Neuron (in vitro differentiated cells): ENCODE data around the gene KCNJ16.

Source experiments
- H2AFZ ChIP-seq: one replicate; pipeline ENCODE4 v1.6.1; 2013; ENCODE audit warnings: low read depth, mild to moderate bottlenecking, inconsistent platforms, low read length, moderate library complexity
- H3K27me3 ChIP-seq: one replicate; pipeline ENCODE4 v1.6.1; 2013; ENCODE audit warnings: low read length; ENCODE audit not compliant: insufficient read depth
- H3K36me3 ChIP-seq: one replicate; pipeline ENCODE4 v1.6.1; 2013; ENCODE audit warnings: low read length; ENCODE audit not compliant: insufficient read depth
- H3K4me1 ChIP-seq: one replicate; pipeline ENCODE4 v1.6.1; 2013; ENCODE audit warnings: low read length; ENCODE audit not compliant: insufficient read depth
- H3K4me3 ChIP-seq: 2 replicates; pipeline ENCODE4 v1.5.1; 2013; ENCODE audit warnings: mild to moderate bottlenecking, low read length, moderate library complexity
- H3K9me3 ChIP-seq: one replicate; pipeline ENCODE4 v1.6.1; 2013; ENCODE audit warnings: low read length

KCNJ16 gene

GRCh38 chr17:70073310-70073709 lies 1.7 kb upstream of the KCNJ16 start:
- Histone ChIP-seq H3K36me3 (no peaks in the 10 kb centered on the region), H3K27me3 (no peaks in the 10 kb centered on the region), H3K9me3 (no peaks in the 10 kb centered on the region), H3K4me1 (no peaks in the 10 kb centered on the region), H2AFZ (no peak overlapping the region), H3K4me3 (no peak overlapping the region)

DNA sequence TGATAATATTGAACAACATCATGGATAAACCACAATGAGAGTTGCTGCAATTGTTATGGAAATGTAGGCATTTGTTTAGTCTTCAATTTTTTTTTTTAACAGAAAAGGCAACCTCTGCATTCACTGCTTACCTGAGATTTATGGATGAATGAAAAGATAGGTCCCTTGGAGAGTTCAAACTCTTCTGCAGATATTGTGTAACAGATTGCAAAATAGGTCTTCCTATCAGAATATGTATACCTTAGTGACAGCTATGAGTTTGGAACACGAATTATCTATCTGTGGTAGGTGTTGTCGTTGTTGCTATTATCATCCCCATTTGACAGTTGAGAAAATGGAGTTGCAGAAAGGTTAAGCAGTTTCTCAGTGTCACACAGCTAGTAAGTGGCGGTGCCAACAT lies 1.2 kb upstream of the KCNJ16 start:
- Histone ChIP-seq H2AFZ (no peak overlapping the region), H3K9me3 (no peaks in the 10 kb centered on the region), H3K36me3 (no peaks in the 10 kb centered on the region), H3K4me1 (no peaks in the 10 kb centered on the region), H3K4me3 (no peak overlapping the region), H3K27me3 (no peaks in the 10 kb centered on the region)

DNA sequence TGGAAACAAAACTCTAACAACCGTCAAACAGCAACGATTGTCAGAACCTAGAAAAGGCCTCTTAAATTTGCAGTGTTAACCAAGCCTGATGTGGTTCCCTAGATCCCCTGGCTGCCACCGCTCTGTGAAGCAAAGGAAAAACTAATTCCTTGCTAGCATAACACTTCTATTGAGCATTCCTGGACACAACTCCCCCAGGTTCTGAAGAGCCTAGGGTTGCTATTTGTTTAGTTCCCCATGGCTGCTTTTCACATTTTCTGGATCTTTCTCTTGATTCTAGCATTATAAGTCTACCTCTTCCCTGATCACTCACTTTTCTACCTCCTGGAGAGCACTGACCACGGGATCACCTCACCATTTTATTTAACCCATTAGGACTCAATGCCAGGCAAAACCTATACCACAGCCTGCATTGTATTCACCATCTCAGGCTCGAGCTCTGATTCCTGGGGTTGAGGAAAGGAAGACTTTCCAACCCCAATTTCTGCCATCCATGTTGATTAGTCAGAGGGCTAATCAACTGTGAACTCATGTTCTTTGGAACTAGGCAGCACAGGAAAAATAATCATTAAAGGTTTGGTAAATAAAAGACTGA lies 692 bp upstream of the KCNJ16 start:
- Histone ChIP-seq H2AFZ (no peak overlapping the region), H3K9me3 (no peaks in the 10 kb centered on the region)

GRCh38 chr17:70076189-70076588 lies 1.2 kb downstream of the KCNJ16 start:
- no peak overlapping the region for H3K4me3 ChIP-seq
- H3K27me3 ChIP-seq: no peaks in the 10 kb centered on the region
- H3K9me3 ChIP-seq: no peaks in the 10 kb centered on the region
- no peaks in the 10 kb centered on the region for H3K4me1 ChIP-seq
- H2AFZ ChIP-seq: no peak overlapping the region
- no peaks in the 10 kb centered on the region for H3K36me3 ChIP-seq

More for the DNA sequence above, 692 bp upstream of the KCNJ16 start:
- H3K27me3 ChIP-seq: no peaks in the 10 kb centered on the region
- no peaks in the 10 kb centered on the region for H3K4me1 ChIP-seq
- no peaks in the 10 kb centered on the region for H3K36me3 ChIP-seq
- no peak overlapping the region for H3K4me3 ChIP-seq

DNA sequence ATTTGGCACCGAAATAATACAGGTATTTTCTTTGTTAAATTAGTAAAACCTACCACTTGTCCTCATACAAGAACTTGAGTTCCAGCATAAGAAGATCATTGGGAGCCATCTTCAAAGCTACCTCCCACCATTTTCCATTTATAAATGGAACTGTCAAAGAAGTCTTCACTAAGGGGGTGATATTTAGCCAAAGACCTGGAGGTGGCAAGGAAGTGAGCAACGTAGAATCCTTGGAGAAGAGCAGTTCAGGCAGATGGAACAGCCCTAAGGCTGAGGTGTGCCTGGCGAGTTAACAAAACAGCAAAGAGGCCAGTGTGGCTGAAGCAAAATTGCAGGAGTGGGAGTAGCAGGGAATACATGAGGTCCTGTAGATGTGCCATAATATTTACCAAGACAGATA lies 1.8 kb downstream of the KCNJ16 start:
- no peak overlapping the region for H3K4me3 ChIP-seq
- H2AFZ ChIP-seq: no peak overlapping the region
- no peaks in the 10 kb centered on the region for H3K36me3 ChIP-seq
- no peaks in the 10 kb centered on the region for H3K9me3 ChIP-seq
- no peaks in the 10 kb centered on the region for H3K4me1 ChIP-seq
- no peaks in the 10 kb centered on the region for H3K27me3 ChIP-seq

DNA sequence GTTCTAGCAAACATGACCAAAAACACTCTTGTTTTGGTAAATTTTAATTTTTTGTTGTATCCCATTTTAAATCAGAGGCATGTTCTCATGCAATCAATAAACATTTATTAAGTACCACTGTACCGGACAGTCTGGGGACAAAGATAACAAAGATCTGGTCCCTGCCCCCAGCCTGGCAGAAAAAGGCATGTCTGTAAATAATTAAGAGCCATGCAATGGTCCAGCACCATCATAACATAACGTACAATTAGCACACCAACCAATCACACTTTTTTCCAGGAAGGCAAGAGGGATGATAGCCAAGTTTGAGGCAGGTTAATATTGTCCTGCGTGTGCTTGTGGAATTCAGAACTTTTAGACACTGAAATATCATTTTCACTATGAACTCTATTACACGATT lies 3.5 kb downstream of the KCNJ16 start:
- no peak overlapping the region for H2AFZ ChIP-seq
- no peaks in the 10 kb centered on the region for H3K4me1 ChIP-seq
- H3K4me3 ChIP-seq: no peak overlapping the region
- H3K36me3 ChIP-seq: no peaks in the 10 kb centered on the region
- H3K27me3 ChIP-seq: no peaks in the 10 kb centered on the region
- no peaks in the 10 kb centered on the region for H3K9me3 ChIP-seq

DNA sequence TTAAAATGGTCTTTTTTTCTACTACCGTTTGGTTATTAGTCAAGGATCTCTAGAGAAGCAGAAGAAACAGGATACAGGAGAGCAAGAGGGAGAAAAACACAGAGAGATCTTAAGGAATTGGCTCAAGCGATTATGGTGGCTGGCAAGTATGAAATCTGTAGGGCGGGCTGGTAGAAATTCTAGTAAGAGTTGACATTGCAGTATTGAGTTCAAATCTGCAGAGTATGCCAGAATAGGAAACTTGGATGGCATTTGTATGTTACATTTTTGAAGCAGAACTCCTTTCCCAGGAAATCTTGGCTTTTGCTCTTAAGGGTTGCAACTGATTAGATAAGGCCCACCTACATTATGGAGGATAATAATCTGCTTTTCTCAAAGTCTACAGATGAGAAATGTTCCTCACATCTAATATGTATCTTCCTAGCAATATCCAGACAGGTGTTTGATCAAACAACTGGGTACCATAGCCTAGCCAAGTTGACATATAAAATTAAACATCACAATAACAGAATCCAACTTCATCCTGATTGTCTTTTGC lies 4.0 kb downstream of the KCNJ16 start:
- no peaks in the 10 kb centered on the region for H3K9me3 ChIP-seq
- no peaks in the 10 kb centered on the region for H3K4me1 ChIP-seq
- no peak overlapping the region for H3K4me3 ChIP-seq
- H3K36me3 ChIP-seq: no peaks in the 10 kb centered on the region
- H3K27me3 ChIP-seq: no peaks in the 10 kb centered on the region
- no peak overlapping the region for H2AFZ ChIP-seq

- H3K4me3 ChIP-seq: no peak overlapping the region
- H3K9me3 ChIP-seq: no peaks in the 10 kb centered on the region
- no peaks in the 10 kb centered on the region for H3K4me1 ChIP-seq
Observed at GRCh38 chr17:70080541-70081347, 5.7 kb downstream of the KCNJ16 start.

DNA sequence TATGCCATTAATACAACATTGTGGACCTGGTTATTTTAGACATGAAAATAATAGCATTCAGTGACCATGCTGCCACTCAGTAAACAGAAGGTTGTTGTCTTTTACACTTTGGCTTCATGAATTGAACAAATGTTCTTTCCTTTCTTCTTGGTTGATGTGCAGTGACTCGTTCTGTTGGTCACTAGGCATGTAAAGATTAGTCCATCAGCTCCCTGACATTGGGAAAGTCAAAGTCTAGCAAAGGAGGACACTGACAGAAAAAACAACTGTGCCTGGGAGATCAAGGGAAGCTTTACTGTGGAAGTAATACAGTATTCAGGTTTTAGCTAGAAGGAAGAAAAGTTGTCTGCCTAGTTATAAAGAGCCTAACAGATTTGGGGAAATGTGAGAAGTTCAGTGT lies 6.9 kb downstream of the KCNJ16 start:
- no peak overlapping the region for H3K4me3 ChIP-seq
- no peaks in the 10 kb centered on the region for H3K4me1 ChIP-seq
- H3K27me3 ChIP-seq: no peaks in the 10 kb centered on the region
- no peak overlapping the region for H2AFZ ChIP-seq
- no peaks in the 10 kb centered on the region for H3K9me3 ChIP-seq
- H3K36me3 ChIP-seq: no peaks in the 10 kb centered on the region

More at GRCh38 chr17:70080541-70081347, 5.7 kb downstream of the KCNJ16 start:
- Histone ChIP-seq H2AFZ (no peak overlapping the region), H3K27me3 (no peaks in the 10 kb centered on the region), H3K36me3 (no peaks in the 10 kb centered on the region)

DNA sequence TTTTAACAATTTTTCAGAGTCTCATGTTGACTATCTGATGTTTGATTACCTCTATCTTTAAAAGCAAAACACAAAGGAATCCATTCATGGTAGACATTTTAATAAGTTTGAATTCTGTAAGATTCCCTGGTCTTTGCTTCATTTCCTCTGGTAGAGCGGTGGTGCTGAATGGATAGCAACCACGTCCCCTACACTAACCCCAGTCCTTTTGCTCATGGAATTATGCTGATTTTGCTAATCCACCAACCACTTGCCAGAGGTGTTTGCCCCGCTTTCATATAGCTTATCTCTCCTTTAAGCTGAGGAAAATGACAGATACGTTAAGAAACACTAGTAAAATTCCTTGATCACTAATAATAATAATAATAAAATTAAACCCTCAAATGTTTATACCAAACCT lies 9.5 kb downstream of the KCNJ16 start:
- Histone ChIP-seq H3K4me3 (no peak overlapping the region), H3K9me3 (no peaks in the 10 kb centered on the region), H3K27me3 (no peaks in the 10 kb centered on the region)

GRCh38 chr17:70086516-70086915 lies 11.5 kb downstream of the KCNJ16 start:
- H3K4me1 ChIP-seq: peaks cover 3% of the 10 kb centered on the region
- no peak overlapping the region for H3K4me3 ChIP-seq
- H3K36me3 ChIP-seq: no peaks in the 10 kb centered on the region
- H2AFZ ChIP-seq: no peak overlapping the region
- no peaks in the 10 kb centered on the region for H3K9me3 ChIP-seq
- H3K27me3 ChIP-seq: no peaks in the 10 kb centered on the region

More for the DNA sequence above, 9.5 kb downstream of the KCNJ16 start:
- Histone ChIP-seq H3K36me3 (no peaks in the 10 kb centered on the region), H3K4me1 (no peaks in the 10 kb centered on the region), H2AFZ (no peak overlapping the region)

- H3K9me3 ChIP-seq: no peaks in the 10 kb centered on the region
- no peak overlapping the region for H2AFZ ChIP-seq
- H3K4me1 ChIP-seq: peaks cover 3% of the 10 kb centered on the region
- no peaks in the 10 kb centered on the region for H3K27me3 ChIP-seq
- no peak overlapping the region for H3K4me3 ChIP-seq
- H3K36me3 ChIP-seq: no peaks in the 10 kb centered on the region
Observed at GRCh38 chr17:70089513-70090148, 14.6 kb downstream of the KCNJ16 start.

GRCh38 chr17:70091005-70091568 lies 16.1 kb downstream of the KCNJ16 start:
- Histone ChIP-seq H3K36me3 (no peaks in the 10 kb centered on the region), H2AFZ (no peak overlapping the region), H3K4me3 (no peak overlapping the region), H3K4me1 (peaks cover 3% of the 10 kb centered on the region), H3K27me3 (no peaks in the 10 kb centered on the region), H3K9me3 (no peaks in the 10 kb centered on the region)
